Mesendoderm (in vitro differentiated cells): ENCODE results near the gene CLDN4.

Experiments
- DNase-seq: peaks from one replicate; pipeline ENCODE4 v3.0.0; 2013
- H2AK5ac ChIP-seq: 2 replicates; pipeline ENCODE4 v1.6.1; 2013; ENCODE audit warnings: low read length, inconsistent platforms
- H2BK120ac ChIP-seq: 2 replicates; pipeline ENCODE4 v1.6.1; 2013; ENCODE audit warnings: low read depth, mild to moderate bottlenecking, low read length, moderate library complexity, mixed read lengths
- H2BK15ac ChIP-seq: replicated peaks from 2 replicates; pipeline ENCODE4 v1.6.1; 2013; ENCODE audit warnings: low read depth, mild to moderate bottlenecking, moderate library complexity
- H2BK5ac ChIP-seq: 2 replicates; pipeline ENCODE4 v1.6.1; 2013; ENCODE audit warnings: low read length, inconsistent platforms
- H3K18ac ChIP-seq: 2 replicates; pipeline ENCODE4 v1.6.1; 2013; ENCODE audit warnings: mild to moderate bottlenecking, low read length, mixed read lengths
- H3K23ac ChIP-seq: one replicate; pipeline ENCODE4 v1.6.1; 2013; ENCODE audit warnings: low read length
- H3K27ac ChIP-seq: 2 replicates; pipeline ENCODE4 v1.5.1; 2013; ENCODE audit warnings: low read depth, mild to moderate bottlenecking, inconsistent platforms, low read length, moderate library complexity
- H3K27me3 ChIP-seq: 2 replicates; pipeline ENCODE4 v1.6.1; 2013; ENCODE audit warnings: low read length, control low read depth, mild to moderate bottlenecking, inconsistent platforms; ENCODE audit not compliant: insufficient read depth, poor library complexity
- H3K36me3 ChIP-seq: 2 replicates; pipeline ENCODE4 v1.6.1; 2013; ENCODE audit warnings: low read length, inconsistent platforms; ENCODE audit not compliant: control insufficient read depth, insufficient read depth
- H3K4ac ChIP-seq: one replicate; pipeline ENCODE4 v1.6.1; 2013; ENCODE audit warnings: low read depth, mild to moderate bottlenecking, low read length, moderate library complexity
- H3K4me1 ChIP-seq: 2 replicates; pipeline ENCODE4 v1.6.1; 2013; ENCODE audit warnings: low read depth, low read length, inconsistent platforms; ENCODE audit not compliant: control insufficient read depth
- H3K4me2 ChIP-seq: 2 replicates; pipeline ENCODE4 v1.6.1; 2013; ENCODE audit warnings: low read length
- H3K4me3 ChIP-seq: 2 replicates; pipeline ENCODE4 v1.5.1; 2013; ENCODE audit warnings: mild to moderate bottlenecking, low read length
- H3K56ac ChIP-seq: one replicate; pipeline ENCODE4 v1.6.1; 2013; ENCODE audit warnings: low read length
- H3K79me1 ChIP-seq: 2 replicates; pipeline ENCODE4 v1.6.1; 2013; ENCODE audit warnings: low read length, inconsistent platforms
- H3K79me2 ChIP-seq: 2 replicates; pipeline ENCODE4 v1.6.1; 2013; ENCODE audit warnings: mild to moderate bottlenecking, low read length; ENCODE audit not compliant: control insufficient read depth, insufficient read depth
- H3K9ac ChIP-seq: 2 replicates; pipeline ENCODE4 v1.6.1; 2013; ENCODE audit warnings: low read length, inconsistent platforms
- H4K5ac ChIP-seq: one replicate; pipeline ENCODE4 v1.6.1; 2013; ENCODE audit warnings: low read length
- H4K8ac ChIP-seq: one replicate; pipeline ENCODE4 v1.6.1; 2013; ENCODE audit warnings: low read depth, mild to moderate bottlenecking, control low read depth, low read length, moderate library complexity
- WGBS: extraction: QIAGEN DNeasy Blood & Tissue Kit; methylation state at CpG from one replicate; pipeline ENCODE4 v1.1.7; 2013; ENCODE audit warnings: low lambda C conversion rate, missing lambda C conversion rate; ENCODE audit not compliant: insufficient coverage; ENCODE audit errors: extremely low coverage; 5-methylcytosine and 5-hydroxymethylcytosine counted together

CLDN4 gene

DNA sequence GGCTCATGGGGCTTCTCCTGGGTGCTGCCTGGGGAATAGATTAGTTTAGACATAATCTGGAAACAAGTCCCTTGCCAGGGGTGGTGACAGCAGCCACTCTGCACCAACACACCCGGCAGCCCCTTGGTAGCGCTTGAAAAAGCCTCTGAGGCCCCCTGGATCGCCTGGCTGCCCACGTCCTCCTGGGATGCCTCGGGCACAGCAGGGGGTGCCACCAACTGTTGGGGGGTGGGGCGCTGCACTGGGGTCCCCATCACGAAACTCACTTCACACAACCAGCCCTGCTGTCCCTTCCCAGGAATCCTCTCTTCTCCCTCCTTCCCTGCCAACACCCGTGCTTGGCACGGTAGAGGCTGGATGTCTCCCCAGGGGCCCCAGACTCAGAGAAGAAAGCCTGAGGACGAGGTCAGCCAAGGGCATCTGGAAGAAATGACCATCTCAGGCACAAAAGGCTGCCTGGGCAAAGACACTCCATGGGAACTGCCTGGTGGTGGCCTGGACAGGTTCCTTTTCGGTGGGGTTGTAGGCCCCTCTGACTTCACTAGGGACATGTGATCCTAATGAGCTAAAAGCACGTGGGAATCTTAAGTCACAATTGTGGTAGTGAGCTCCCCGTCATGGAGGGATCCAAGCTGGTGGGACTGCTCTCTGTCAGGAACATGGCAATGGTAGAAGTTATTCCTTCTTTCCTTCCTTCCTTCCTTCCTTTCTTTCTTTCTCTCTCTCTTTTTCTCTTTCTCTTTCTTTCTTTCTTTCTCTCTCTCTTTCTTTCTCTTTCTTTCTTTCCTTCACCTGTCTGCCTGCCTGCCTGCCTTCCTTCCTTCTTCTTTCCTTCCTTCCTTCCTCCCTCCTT, 41.5 kb downstream of the CLDN4 start:
- no peak overlapping the region for H3K23ac ChIP-seq
- H4K5ac ChIP-seq, result no peak overlapping the region
- no peak overlapping the region for H3K4me3 ChIP-seq
- peaks cover 4% of the 10 kb centered on the region for H3K4me1 ChIP-seq
- no peak overlapping the region for H3K56ac ChIP-seq
- no peak overlapping the region for H3K9ac ChIP-seq
- no peak overlapping the region for H2BK120ac ChIP-seq
- no peak overlapping the region for H3K4me2 ChIP-seq
- no peak overlapping the region for H2BK15ac ChIP-seq
- no peak for DNase-seq
- H3K18ac ChIP-seq, result no peak overlapping the region
- H2AK5ac ChIP-seq, result no peak overlapping the region
- no peak overlapping the region for H3K4ac ChIP-seq
- no peaks in the 10 kb centered on the region for H3K36me3 ChIP-seq
- no peak overlapping the region for H3K27ac ChIP-seq
- no peak overlapping the region for H4K8ac ChIP-seq
- no peaks in the 10 kb centered on the region for H3K79me1 ChIP-seq
- no peaks in the 10 kb centered on the region for H3K79me2 ChIP-seq
- H2BK5ac ChIP-seq, result no peak overlapping the region
- H3K27me3 ChIP-seq, result no peaks in the 10 kb centered on the region
- no CpG with 5 or more reads among the region's 13 CpGs for WGBS

DNA sequence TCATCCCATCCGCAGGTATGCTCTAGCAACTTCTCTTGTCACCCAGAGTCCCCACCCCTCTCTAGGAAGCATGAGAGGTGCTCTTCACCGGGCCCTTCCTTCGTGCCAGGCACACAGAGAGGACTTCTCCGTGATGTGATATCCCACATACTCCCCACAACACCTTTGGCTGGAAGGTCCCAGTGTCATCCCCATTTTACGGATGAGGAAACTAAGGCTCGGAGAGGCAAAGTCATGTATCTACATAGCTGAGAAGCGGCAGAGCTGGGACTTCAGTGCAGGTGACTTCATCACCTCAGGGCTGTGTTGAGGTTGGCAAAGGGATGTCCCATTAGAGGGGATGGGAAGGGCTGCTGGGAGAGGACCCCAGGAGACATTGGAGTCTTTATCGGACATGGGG, 45.6 kb downstream of the CLDN4 start:
- H2BK5ac ChIP-seq, result no peak overlapping the region
- no peak overlapping the region for H3K4ac ChIP-seq
- H3K56ac ChIP-seq, result no peak overlapping the region
- no peaks in the 10 kb centered on the region for H3K36me3 ChIP-seq
- no CpG with 5 or more reads among the region's 8 CpGs for WGBS
- H2BK120ac ChIP-seq, result no peak overlapping the region
- no peak overlapping the region for H3K27ac ChIP-seq
- DNase-seq, result no peak
- H2BK15ac ChIP-seq, result no peak overlapping the region
- no peak overlapping the region for H3K4me3 ChIP-seq
- H3K23ac ChIP-seq, result no peak overlapping the region
- H2AK5ac ChIP-seq, result no peak overlapping the region
- H3K79me1 ChIP-seq, result no peaks in the 10 kb centered on the region
- no peak overlapping the region for H3K4me2 ChIP-seq
- no peak overlapping the region for H4K8ac ChIP-seq
- no peak overlapping the region for H4K5ac ChIP-seq
- H3K79me2 ChIP-seq, result no peaks in the 10 kb centered on the region
- H3K18ac ChIP-seq, result no peak overlapping the region
- no peak overlapping the region for H3K9ac ChIP-seq
- no peaks in the 10 kb centered on the region for H3K4me1 ChIP-seq
- H3K27me3 ChIP-seq, result no peaks in the 10 kb centered on the region

DNA sequence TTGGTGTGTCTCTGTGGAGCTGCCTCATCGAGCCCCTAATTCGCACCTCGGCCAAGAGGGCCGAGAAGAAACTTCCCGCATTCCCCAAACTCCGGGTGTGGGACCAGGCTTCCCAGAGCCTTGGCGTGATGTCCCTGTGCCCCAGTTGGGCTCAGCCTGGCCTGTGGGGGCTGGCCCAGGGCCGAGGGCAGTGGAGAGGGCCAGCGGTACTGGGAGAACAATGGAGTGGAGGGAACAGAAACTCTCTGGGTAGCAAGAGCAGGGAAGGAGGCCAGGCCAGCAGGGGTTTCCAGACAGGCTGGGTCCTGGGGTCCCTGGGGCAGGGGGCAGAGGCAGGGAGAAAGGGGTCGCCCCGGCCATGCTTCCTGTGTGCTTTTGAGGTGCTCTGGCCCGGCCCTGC, 46.2 kb downstream of the CLDN4 start:
- H3K36me3 ChIP-seq, result no peaks in the 10 kb centered on the region
- no peak for DNase-seq
- no peak overlapping the region for H3K27ac ChIP-seq
- no peak overlapping the region for H3K4me3 ChIP-seq
- no peak overlapping the region for H3K56ac ChIP-seq
- no peak overlapping the region for H3K18ac ChIP-seq
- no peak overlapping the region for H2BK15ac ChIP-seq
- no peaks in the 10 kb centered on the region for H3K27me3 ChIP-seq
- no peak overlapping the region for H2BK5ac ChIP-seq
- no peak overlapping the region for H2AK5ac ChIP-seq
- H4K5ac ChIP-seq, result no peak overlapping the region
- H4K8ac ChIP-seq, result no peak overlapping the region
- H3K79me1 ChIP-seq, result no peaks in the 10 kb centered on the region
- no CpG with 5 or more reads among the region's 12 CpGs for whole genome bisulfite sequencing
- H3K4ac ChIP-seq, result no peak overlapping the region
- no peaks in the 10 kb centered on the region for H3K4me1 ChIP-seq
- no peak overlapping the region for H3K23ac ChIP-seq
- H3K9ac ChIP-seq, result no peak overlapping the region
- H3K79me2 ChIP-seq, result no peaks in the 10 kb centered on the region
- H2BK120ac ChIP-seq, result no peak overlapping the region
- no peak overlapping the region for H3K4me2 ChIP-seq

GRCh38 chr7:73879977-73880681, 49.3 kb downstream of the CLDN4 start:
- no CpG with 5 or more reads among the region's 18 CpGs for WGBS

DNA sequence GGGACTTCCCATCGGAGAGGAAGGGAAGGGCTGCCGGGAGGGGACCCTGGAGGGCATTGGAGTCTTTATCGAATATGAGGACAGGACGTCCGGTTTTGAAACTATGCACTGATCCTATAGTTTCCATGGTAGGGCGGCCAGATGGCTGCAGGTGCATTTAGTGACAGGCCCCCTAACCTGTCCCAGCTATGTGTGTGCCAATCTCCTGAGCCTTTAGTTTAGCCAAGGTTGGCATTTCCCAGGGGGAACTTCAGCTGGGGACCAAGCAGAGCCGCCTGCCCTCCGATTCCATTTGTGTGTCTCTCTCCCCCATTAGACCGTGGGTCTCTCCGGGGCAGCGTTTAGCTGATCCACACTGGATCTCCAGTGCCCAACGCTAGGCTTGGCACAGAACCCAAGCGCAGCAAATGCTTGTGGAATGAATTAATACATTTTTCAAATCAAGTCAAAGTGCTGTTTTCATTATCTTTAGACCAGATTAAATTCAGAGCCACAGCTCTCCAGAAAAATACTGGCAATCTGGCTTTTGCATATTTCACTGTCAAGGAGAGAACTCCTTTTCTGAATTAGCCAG, 50.0 kb downstream of the CLDN4 start:
- Histone ChIP-seq H3K56ac (no peak overlapping the region), H3K18ac (no peak overlapping the region), H3K4me3 (no peak overlapping the region), H3K9ac (no peak overlapping the region), H3K27me3 (no peaks in the 10 kb centered on the region), H3K4me1 (no peaks in the 10 kb centered on the region), H3K23ac (no peak overlapping the region), H3K4ac (no peak overlapping the region), H3K27ac (no peak overlapping the region), H3K79me2 (no peaks in the 10 kb centered on the region), H2BK120ac (no peak overlapping the region), H3K36me3 (no peaks in the 10 kb centered on the region), H3K79me1 (no peaks in the 10 kb centered on the region), H2AK5ac (no peak overlapping the region), H4K8ac (no peak overlapping the region), H4K5ac (no peak overlapping the region), H3K4me2 (no peak overlapping the region), H2BK15ac (no peak overlapping the region), H2BK5ac (no peak overlapping the region)
- no CpG with 5 or more reads among the region's 13 CpGs for WGBS
- DNase-seq, result no peak

More at GRCh38 chr7:73879977-73880681, 49.3 kb downstream of the CLDN4 start:
- Histone ChIP-seq H2BK120ac (no peak overlapping the region), H2BK5ac (no peak overlapping the region), H3K4me1 (no peaks in the 10 kb centered on the region), H3K56ac (no peak overlapping the region), H3K36me3 (no peaks in the 10 kb centered on the region), H3K27me3 (no peaks in the 10 kb centered on the region), H2AK5ac (no peak overlapping the region), H3K9ac (no peak overlapping the region), H3K4ac (no peak overlapping the region), H4K8ac (no peak overlapping the region), H4K5ac (no peak overlapping the region), H2BK15ac (no peak overlapping the region), H3K4me2 (no peak overlapping the region), H3K79me2 (no peaks in the 10 kb centered on the region), H3K79me1 (no peaks in the 10 kb centered on the region), H3K18ac (no peak overlapping the region), H3K4me3 (no peak overlapping the region), H3K23ac (no peak overlapping the region), H3K27ac (no peak overlapping the region)
- DNase-seq, result peak; percentile 41
